Endothelial cell of umbilical vein (primary cell): ENCODE measurements around the gene GPR153. TPM values are rescaled to one million over a fixed set of nuclear protein-coding genes. Genes with fewer than 3 reads are reported as not detected.
A peak's percentile ranks its signal among the peaks of the same experiment; 100 is the strongest.

Experiments
- BruUV-seq: library from RNA; stranded (reverse); fragments of 400-500 nt; replicated peaks from 2 replicates; lab custom pipeline; 2021; lab: Mats Ljungman, UMichigan
- CTCF ChIA-PET: fragments of 300-600, 350-600 bp; sonication (Branson Sonifier 250); formaldehyde crosslinking; loops from one replicate; lab custom pipeline; 2021; ENCODE audit warnings: antibody characterized with exemption, inconsistent platforms; lab: Charles Lee
- POLR2A ChIA-PET: fragments of 300-600, 350-600 bp; sonication (Branson Sonifier 250); formaldehyde crosslinking; loops from one replicate; lab custom pipeline; 2021; ENCODE audit warnings: antibody characterized with exemption, inconsistent platforms; lab: Charles Lee
- DNase-seq: peaks from one replicate; pipeline ENCODE4 v3.0.0-alpha.2; 2011; ENCODE audit warnings: low read depth, low spot score
- FAIRE-seq: peaks from 2 replicates; lab custom pipeline; 2011; peaks lifted over from hg19 to GRCh38; lab: Jason Lieb, UNC
- H2AFZ ChIP-seq: 2 replicates; pipeline ENCODE4 v1.6.0; 2012; ENCODE audit warnings: low read depth, low read length, control low read depth, inconsistent platforms
- H3K27ac ChIP-seq: 2 replicates; pipeline ENCODE4 v1.5.1; 2011; ENCODE audit warnings: low read depth, mild to moderate bottlenecking, control low read depth, low read length, moderate library complexity; ENCODE audit not compliant: insufficient read depth
- H3K27me3 ChIP-seq, 2 experiments: 2 replicates each; pipeline versions ENCODE4 v1.6.0 to v1.6.1; 2011; ENCODE audit warnings: low read length in 2 of 2, mixed read lengths in 1 of 2; ENCODE audit not compliant: control insufficient read depth in 2 of 2, insufficient read depth in 2 of 2
- H3K36me3 ChIP-seq, 2 experiments: 2 replicates in 1 of 2; 3 replicates in 1 of 2; pipeline ENCODE4 v1.5.1; 2011; ENCODE audit warnings: low read length in 2 of 2, mild to moderate bottlenecking in 1 of 2, moderate library complexity in 1 of 2; ENCODE audit not compliant: control insufficient read depth in 2 of 2, insufficient read depth in 2 of 2; ENCODE audit errors: extremely low read depth in 1 of 2
- H3K4me1 ChIP-seq: 3 replicates; pipeline ENCODE4 v1.5.1; 2011; ENCODE audit warnings: mild to moderate bottlenecking, low read length; ENCODE audit not compliant: control insufficient read depth, insufficient read depth; ENCODE audit errors: extremely low read depth
- H3K4me2 ChIP-seq: 2 replicates; pipeline ENCODE4 v1.6.1; 2011; ENCODE audit warnings: low read length, control low read depth, mixed read lengths; ENCODE audit not compliant: insufficient read depth
- H3K4me3 ChIP-seq, 3 experiments: fragments of 200-600 bp in 1 of 3; sonication (generic), shearing (Covaris generic) in 1 of 3; replicated peaks in 1 of 3; 2 replicates each; pipeline ENCODE4 v1.5.1; 2011 to 2016; ENCODE audit warnings: control low read depth in 3 of 3, low read length in 3 of 3, mild to moderate bottlenecking in 2 of 3, inconsistent platforms in 1 of 3, low read depth in 1 of 3, moderate library complexity in 1 of 3; ENCODE audit not compliant: insufficient read depth in 1 of 3
- H3K79me2 ChIP-seq: 2 replicates; pipeline ENCODE4 v1.6.0; 2012; ENCODE audit warnings: low read length, inconsistent platforms; ENCODE audit not compliant: control insufficient read depth, insufficient read depth
- H3K9ac ChIP-seq: replicated peaks from 2 replicates; pipeline ENCODE3; 2011; ENCODE audit warnings: low read length, control low read depth; ENCODE audit not compliant: insufficient read depth; ENCODE audit errors: extremely low read depth
- H3K9me1 ChIP-seq: replicated peaks from 3 replicates; pipeline ENCODE4 v1.6.0; 2011; ENCODE audit warnings: mild to moderate bottlenecking, low read length; ENCODE audit not compliant: control insufficient read depth, insufficient read depth; ENCODE audit errors: extremely low read depth
- H3K9me3 ChIP-seq: replicated peaks from 2 replicates; pipeline ENCODE4 v1.5.1; 2012; ENCODE audit warnings: low read length, inconsistent platforms; ENCODE audit not compliant: control insufficient read depth, insufficient read depth
- H4K20me1 ChIP-seq: replicated peaks from 2 replicates; pipeline ENCODE3; 2011; ENCODE audit warnings: mild to moderate bottlenecking, low read length; ENCODE audit not compliant: control insufficient read depth, insufficient read depth; ENCODE audit errors: extremely low read depth
- CTCF ChIP-seq, 2 donors: IDR thresholded peaks; 1 replicate in 1 of 2; 2 replicates in 1 of 2; pipeline ENCODE4 v1.5.1; 2011; ENCODE audit warnings: low read length in 2 of 2, mild to moderate bottlenecking in 2 of 2, moderate library complexity in 2 of 2, control low read depth in 1 of 2, inconsistent platforms in 1 of 2, low read depth in 1 of 2; ENCODE audit not compliant: insufficient read depth in 1 of 2; ENCODE audit errors: extremely low read depth in 1 of 2
- EZH2 ChIP-seq: IDR thresholded peaks from 2 replicates; pipeline ENCODE4 v1.6.1; 2012; ENCODE audit warnings: borderline replicate concordance, low read depth, mild to moderate bottlenecking, moderate library complexity, low read length, inconsistent platforms; ENCODE audit not compliant: severe bottlenecking
- FOS ChIP-seq: IDR thresholded peaks from 2 replicates; pipeline ENCODE4 v1.6.1; 2011; ENCODE audit warnings: mild to moderate bottlenecking, low read length, moderate library complexity, borderline replicate concordance; ENCODE audit not compliant: insufficient read depth
- GATA2 ChIP-seq: IDR thresholded peaks from 2 replicates; pipeline ENCODE4 v1.7.0; 2011; ENCODE audit warnings: low read depth, mild to moderate bottlenecking, moderate library complexity, mixed read lengths, low read length; ENCODE audit not compliant: insufficient read length, insufficient read depth
- JUN ChIP-seq: IDR thresholded peaks from 2 replicates; pipeline ENCODE4 v1.6.1; 2011; ENCODE audit warnings: borderline replicate concordance, low read depth; ENCODE audit not compliant: insufficient read length, insufficient read depth
- MYC ChIP-seq: IDR thresholded peaks from one replicate; pipeline ENCODE4 v1.6.1; 2011; ENCODE audit warnings: mild to moderate bottlenecking, low read depth, low read length
- POLR2A ChIP-seq: IDR thresholded peaks from 2 replicates; pipeline ENCODE4 v1.6.1; 2012; ENCODE audit warnings: low read depth, mild to moderate bottlenecking, control low read depth, low read length
- POLR2AphosphoS5 ChIP-seq: IDR thresholded peaks from 2 replicates; pipeline ENCODE4 v1.6.1; 2012; ENCODE audit warnings: low read depth, mild to moderate bottlenecking, control low read depth, low read length, moderate library complexity; ENCODE audit not compliant: insufficient read depth
- dilution Hi-C: fragments of 300-500 bp; cut with MboI; formaldehyde crosslinking; loops from one replicate; pipeline ENCODE4 v1.15.0; 2019; ENCODE audit warnings: low sequenced_read_pairs; ENCODE audit not compliant: extremely low pct_ligation_motif_present
- intact Hi-C: fragments of 100-400 bp; cut with micrococcal nuclease; formaldehyde crosslinking; loops from one replicate; pipeline ENCODE4 v1.10.0; 2022
- polyA plus RNA-seq, 4 experiments: library from polyadenylated mRNA; depleted of rRNA in 3 of 4; stranded (reverse) in 3 of 4; unstranded in 1 of 4; fragments of >200 nt; gene quantifications; 2 replicates each; pipeline versions ENCODE4 v1.2.1 to v1.2.3, GENCODE V29; 2011 to 2012; ENCODE audit warnings: missing spikeins in 1 of 4
- total RNA-seq: library from RNA; stranded (reverse); gene quantifications from 2 replicates; pipeline ENCODE4 v1.2.3, GENCODE V29; 2021

The GPR153 gene
- total and polyA plus RNA-seq, 2 donors (not counting 3 experiments of a cell fraction or from before 2014, with no cell fraction given), result 3.1 to 3.9 TPM

DNA sequence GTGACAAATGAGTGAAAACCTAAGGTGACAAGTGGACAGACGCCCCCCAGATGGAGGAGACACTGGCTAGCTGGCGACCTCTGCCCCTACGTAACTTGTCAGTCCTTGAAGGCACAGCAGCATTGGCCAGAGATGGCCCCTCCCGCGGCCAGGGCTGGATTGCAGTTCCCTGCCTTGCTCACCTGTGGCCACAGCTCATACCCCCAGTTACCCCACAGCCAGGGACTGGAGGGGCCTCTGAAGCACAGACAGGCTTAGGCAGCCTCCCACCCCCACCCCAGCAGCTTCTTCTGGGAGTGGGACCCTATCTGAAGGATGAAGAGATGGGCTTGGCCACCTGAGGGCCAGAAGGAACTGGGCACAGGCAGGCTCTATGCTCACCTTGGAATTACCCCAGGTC is 13.2 kb downstream of the GPR153 start:
- Histone ChIP-seq H4K20me1 (no peaks in the 10 kb centered on the region), H3K9me3 (no peaks in the 10 kb centered on the region), H3K36me3 (no peaks in the 10 kb centered on the region), H3K9ac (no peak overlapping the region), H3K79me2 (no peaks in the 10 kb centered on the region), H3K27me3 (peaks cover 23 to 30% of the 10 kb centered on the region in 2 experiments), H3K4me3 (no peak overlapping the region), H3K4me2 (no peak overlapping the region), H3K4me1 (peaks cover 5% of the 10 kb centered on the region), H2AFZ (no peak overlapping the region), H3K9me1 (no peaks in the 10 kb centered on the region), H3K27ac (no peak overlapping the region)
- ChIA-PET CTCF (interaction anchor here (0.9 to 7.8 kb wide), 23 partner anchors 9 to 254 kb away, joined by 3 to 208 read pairs (median 11); partner anchors contain the start of genes ACOT7, GPR153 and RNF207), POLR2A (interaction anchor here (0.6 kb wide), 1 partner anchor 216 kb away, joined by 3 read pairs; no protein-coding TSS in a partner anchor)
- FAIRE-seq, result no peak
- TF ChIP-seq FOS (no peak), GATA2 (no peak), POLR2A (no peak), JUN (no peak)
- no peak for DNase-seq
- dilution Hi-C loops (no loop called here), intact Hi-C loops (no loop called here)
- no TSS peak for BruUV-seq

- Histone ChIP-seq H4K20me1 (no peaks in the 10 kb centered on the region), H3K79me2 (no peaks in the 10 kb centered on the region), H3K27ac (no peak overlapping the region), H3K36me3 (no peaks in the 10 kb centered on the region), H3K27me3 (peaks cover 23 to 37% of the 10 kb centered on the region in 2 experiments), H2AFZ (no peak overlapping the region), H3K4me2 (no peak overlapping the region), H3K4me1 (peaks cover 5% of the 10 kb centered on the region), H3K9me1 (no peaks in the 10 kb centered on the region), H3K9me3 (no peaks in the 10 kb centered on the region), H3K9ac (no peak overlapping the region), H3K4me3 (no peak overlapping the region)
- no peak for TF ChIP-seq EZH2
- TF ChIP-seq JUN, result no peak
- no peak for TF ChIP-seq POLR2AphosphoS5
- TF ChIP-seq CTCF (IDR thresholded peaks at IDR 0.05; ENCODE audit: extremely low read depth in 1 of 2, insufficient read depth in 1 of 2, low read depth in 1 of 2, low read length in 2 of 2), result peak; percentile 81 to 94
- TF ChIP-seq MYC, result no peak
- ChIA-PET CTCF (interaction anchor here (0.6 to 7.8 kb wide), 53 partner anchors 9 to 399 kb away, joined by 3 to 208 read pairs (median 5); partner anchors contain the start of genes ACOT7, GPR153, ICMT and PLEKHG5), POLR2A (no interaction called here)
- dilution Hi-C loops, result no loop called here
- peak; percentile 77 for FAIRE-seq
- intact Hi-C loops, result loop anchor here (1.0 kb wide), 5 partner anchors 14 to 192 kb away; no protein-coding TSS in a partner anchor
- BruUV-seq, result no TSS peak
- peak; percentile 58 for DNase-seq
These were observed 14.1 kb downstream of the GPR153 start for GRCh38 chr1:6246497-6247467.
